Hematopoietic multipotent progenitor cell treated with erythropoietin and hydrocortisone succinate and interleukin-3 and kit ligand, for 8 days (in vitro differentiated cells): ENCODE results near the gene UBE2O.

Source experiments
- DNase-seq: peaks from one replicate; pipeline ENCODE4 v3.0.0-alpha.2; 2015

Gene UBE2O

GRCh38 chr17:76462556-76463290, 9.8 kb upstream of the UBE2O start:
- no peak for DNase-seq

DNA sequence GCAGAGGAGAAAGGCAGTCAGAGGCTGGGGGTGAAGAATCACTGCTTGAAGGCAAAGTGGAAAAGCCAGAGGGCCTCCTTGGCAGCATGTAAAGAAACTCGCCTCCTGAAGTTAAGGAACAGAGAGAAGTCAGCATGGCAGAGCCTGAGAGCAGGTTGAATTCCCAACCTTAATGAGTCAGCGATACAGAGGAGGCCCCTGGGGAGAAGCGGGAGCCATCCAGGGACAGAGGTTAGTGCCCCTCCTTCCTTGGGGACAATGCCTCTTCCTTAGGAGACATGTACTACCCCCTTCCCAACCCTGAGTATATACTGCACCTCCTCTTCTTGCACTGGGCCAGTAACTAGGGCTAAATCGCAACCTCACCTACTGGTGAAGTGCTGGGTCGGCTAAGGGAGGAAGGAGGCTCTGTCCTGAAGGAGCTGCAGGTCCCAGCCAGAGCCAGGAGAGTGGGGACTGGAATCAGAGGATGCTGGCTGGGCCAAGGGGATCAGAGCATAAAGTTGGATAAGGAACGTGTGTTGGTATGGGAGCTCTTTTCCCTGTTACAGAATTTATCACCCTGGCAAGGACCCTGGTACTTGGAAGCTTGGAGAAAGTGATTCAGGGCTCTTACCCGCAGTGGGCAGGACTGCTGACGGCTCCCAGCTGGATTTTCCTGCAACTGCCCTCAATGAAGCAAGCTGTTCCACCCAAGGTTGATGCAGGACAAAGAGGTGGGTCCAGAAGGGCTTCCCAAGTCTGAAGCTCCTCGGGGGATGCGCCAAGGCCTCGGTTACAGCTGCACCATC, 9.0 kb upstream of the UBE2O start:
- DNase-seq, result no peak

- DNase-seq, result no peak
Measured at GRCh38 chr17:76459674-76460073, 6.7 kb upstream of the UBE2O start.

DNA sequence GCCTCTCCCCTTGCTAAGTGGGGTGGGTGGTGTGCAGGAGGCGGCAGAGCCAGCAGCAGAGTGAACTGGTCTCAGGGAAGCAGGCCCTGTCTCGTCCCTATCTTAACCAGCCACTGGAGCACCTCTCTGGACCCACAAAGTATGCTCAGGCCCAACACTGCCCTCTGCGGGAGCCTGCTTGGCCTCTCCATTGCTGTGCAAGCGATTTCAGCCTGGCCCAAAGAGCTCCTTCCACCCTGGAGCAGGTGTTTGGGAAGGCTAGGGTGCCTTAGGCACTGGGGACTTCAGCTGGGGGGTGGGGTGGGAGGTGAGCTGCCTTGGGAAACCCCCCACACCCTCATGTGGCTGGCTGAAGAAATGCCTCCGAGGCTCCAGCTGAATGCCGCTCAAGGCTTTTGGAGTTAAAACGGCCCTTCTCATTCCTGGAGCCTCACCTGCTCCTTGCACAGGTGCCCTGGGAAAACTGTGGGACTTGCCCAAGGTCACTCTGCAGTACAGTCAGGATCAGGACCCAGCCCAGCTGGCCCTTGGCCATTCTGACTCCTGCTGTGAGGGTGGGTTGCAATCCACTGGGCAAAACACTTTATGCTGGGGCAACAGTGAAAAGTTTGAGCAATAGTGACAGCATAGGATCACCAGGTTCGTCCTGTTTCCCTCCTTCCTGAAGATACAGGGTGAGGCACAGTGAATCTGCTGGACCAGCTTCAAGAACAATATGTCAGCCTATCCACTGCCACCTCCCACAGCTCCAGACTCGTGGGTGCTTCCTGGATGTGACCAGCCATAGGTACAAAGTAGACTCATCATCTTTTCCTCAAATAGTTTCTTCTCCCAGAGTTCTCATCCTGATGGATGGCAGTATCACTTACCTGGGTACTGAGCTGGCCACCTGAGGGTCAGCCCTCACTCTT, 5.9 kb upstream of the UBE2O start:
- peak; percentile 78 for DNase-seq

DNA sequence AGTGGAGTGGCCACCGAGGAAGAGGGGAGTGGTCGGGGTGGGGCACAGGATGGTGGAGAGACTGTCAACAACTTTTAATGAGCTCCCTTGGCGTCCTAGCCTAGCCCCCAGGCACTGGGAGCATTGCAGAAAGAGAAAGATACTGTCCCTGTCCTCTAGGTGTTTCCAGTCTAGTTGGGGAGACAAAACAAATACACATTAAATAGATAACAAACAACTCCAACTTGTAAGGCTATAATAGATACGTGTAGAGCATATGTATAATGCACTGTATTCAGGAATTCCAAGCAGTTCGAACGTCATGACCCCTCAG, 435 bp upstream of the UBE2O start:
- DNase-seq, result no peak

GRCh38 chr17:76452127-76452659, 759 bp downstream of the UBE2O start:
- DNase-seq, result no peak

DNA sequence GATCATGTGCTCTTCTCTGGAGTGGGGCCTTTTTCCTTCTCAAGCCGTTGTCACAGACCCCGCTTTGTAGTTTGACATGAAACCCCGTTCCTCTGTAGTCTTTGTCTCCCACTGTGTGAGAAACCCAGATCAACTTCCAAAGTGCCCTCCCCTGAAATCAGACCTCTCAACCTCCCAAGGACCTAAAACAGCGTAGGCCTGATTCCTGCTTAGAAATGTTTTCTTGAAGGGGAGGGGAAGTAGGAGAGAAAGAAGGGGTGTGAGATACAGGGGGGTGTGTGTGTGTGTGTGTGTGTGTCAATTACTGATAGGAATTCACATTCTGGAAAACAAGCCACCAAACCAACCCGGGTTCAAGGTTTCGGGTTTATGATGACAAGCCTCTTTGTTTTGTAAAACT, 1.4 kb downstream of the UBE2O start:
- peak; percentile 56 for DNase-seq

- no peak for DNase-seq
Measured at GRCh38 chr17:76449126-76449525, 3.8 kb downstream of the UBE2O start.

GRCh38 chr17:76447931-76448652, 4.9 kb downstream of the UBE2O start:
- DNase-seq, result no peak

DNA sequence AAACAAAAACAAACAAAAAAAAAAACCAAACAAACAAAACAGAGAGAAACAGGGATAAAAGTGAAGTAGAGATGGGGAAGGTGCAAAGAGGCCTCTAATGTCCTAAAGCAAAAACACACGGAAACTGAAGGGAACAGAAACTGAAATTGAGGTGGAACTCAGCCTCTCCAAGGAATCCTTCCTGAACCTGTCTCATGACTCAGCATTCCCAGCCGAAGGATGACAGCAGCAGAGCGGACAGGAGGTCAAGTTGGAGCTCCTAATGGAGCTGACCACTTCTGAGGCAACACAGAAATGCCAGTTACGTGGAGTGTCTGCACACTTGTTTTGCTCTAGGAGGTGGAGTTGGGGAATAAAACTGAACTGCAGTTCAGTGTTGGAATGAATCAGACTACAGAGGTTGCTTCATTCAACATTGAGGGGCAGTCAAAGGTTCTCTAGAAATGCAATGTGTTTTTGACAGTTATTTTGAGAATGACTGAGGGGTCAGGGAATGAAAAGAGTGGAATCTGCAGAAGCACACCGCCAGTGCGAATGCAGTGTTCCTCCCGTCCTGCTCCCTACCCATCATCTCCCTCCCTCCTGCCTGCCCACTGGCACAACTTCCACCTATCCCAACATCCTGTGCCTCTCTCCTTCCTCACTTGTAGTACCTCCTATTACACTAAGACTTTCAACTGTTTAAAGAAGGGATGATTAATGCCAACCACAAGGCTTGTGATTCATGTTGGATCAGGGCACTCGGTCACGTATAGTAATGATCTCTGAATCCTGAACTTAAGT, 6.3 kb downstream of the UBE2O start:
- DNase-seq, result no peak

DNA sequence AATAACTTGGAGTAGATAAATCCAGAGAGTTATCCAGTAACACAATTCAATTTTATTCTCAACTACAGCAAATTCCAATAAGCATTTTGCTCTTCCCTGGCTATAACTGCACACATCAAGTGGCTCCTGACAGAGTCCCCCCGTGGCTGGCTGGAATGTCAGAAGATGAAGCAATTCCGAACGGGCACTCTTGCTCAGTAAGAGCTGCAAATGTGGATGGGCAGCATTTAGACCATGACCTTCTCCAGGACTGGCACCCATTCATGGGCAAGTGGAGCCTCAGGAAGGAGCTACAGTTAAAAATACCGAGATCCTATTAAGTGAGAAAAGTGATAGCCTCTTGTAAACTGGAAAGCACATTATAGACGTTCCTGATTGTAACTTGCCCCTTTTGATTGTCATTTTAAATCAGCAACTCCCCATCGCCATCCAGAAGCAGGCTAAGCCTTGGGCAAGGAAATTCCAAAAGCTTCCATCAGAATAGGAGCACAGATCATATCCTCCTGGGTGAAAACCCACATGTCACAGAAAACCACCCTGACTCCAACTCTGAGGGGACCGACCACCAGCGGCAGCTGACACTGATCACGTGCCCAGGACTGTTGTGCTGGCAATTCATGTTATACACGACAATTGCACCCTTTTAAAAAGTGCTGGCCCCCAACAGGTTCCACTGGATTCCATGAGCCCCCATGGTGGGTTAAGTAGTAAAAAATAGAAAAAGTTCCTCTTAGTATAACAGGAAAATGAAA, 7.1 kb downstream of the UBE2O start:
- no peak for DNase-seq

DNA sequence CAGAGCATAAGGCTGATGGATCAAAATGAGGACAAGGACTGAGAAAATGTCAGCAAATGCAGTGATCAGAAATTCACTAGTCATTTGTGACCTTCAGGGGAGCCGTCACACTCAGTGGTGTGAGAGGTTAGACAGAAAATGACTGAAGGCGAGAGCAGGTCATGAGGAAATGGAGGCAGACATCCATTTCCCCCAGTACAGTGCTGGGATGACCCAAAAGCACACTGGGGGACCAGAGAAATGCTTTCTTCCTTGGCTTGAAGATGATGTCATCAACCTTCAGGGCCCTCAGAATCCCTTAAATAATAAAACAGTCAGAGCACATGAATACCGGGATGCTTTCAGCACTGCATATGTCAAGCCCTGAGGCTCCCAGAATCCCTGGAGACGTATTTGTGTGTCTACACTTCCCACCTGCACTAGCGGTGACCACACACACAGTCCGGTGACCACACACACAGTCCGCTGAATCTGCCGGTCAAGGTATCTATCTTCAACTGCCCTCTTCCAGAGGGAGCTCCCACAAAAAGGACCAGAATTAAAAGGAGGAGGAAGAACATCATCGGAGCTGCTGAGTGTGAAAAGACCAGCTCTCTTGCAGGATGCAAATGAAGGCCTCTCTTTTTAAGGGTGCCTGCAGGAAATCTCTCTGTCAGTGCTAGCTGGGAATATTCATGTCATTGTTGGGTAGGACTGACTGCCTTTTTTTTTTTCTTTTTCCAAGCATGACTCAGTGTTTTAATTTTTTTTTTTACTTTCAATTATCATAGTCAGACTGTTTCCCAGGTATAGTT, 8.2 kb downstream of the UBE2O start:
- DNase-seq, result no peak

DNA sequence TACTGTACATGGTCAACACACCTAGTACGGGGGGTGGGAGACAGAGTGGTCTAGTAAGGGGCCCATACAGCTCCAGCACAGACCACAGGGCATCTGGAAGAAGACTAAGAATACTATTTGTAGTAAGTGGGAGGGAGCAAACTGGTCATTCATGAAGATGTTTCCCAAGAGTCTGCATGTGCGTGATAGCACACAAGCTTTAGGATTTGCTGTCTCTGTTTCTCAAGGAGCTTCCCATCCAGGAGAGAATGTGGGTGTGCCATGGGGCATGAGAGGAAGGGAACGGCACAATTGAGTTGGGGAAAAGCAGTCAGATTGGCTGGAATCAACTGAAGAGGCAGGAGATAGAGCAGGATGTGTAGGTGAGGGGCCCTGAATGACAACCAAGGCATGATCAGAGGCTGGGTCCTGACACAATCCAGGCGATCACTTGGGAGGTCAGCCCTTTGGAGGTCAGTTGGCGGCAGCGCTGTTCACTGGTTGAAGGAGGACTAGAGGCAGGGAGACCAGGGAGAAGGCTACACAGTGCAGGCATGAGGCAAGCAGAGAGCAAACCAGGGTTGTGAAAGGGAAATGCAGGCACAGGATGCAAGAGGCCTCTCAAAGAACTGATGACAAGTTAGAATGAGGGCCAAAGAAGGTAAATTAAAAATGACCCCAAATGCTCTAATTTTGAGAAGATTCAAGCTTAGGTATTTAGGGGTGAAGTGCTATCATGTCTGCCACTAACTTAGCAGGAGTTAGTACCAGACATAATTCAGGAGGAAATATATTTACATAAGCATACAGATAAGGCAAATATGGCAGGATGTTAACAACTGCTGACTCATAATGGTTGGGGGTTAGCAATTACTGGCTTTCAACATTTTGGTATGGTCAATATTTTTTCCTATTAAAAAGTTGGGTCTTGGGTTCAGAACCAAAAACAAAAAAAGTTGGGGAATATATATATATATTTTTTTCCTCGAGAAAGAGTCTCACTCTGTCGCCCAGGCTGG, 10.3 kb downstream of the UBE2O start:
- peak; percentile 43 for DNase-seq

DNA sequence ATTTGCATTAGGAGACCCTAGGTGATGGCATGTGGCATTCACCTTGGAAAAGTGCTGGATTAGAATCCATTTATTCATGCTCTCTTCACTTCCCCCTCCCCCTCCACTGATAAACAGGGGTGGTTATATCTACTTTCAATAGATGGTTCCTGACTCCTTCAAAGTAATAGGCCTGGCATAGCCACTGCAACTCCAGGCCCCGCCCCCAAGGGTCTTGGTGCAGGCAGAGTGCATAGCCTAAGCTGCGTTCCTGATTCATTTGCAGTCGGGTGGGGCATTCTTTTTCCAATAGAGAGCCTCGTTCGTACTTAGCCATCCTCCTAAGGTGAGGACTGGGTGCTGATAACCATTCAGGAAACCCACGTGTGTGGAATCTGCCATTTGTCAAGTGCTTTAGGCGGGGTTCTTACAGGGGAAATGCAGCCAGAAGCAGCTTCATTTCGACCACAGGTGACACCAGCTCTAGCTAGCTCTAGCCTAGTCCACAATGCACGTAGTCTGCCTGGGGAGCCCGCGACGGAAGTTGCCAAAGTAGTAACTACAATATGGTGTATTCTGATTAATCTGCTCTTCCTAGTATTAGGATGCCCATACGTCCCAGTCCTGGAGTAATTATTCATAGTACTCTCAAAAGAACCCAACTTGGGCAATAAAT, 11.1 kb downstream of the UBE2O start:
- peak; percentile 50 for DNase-seq

DNA sequence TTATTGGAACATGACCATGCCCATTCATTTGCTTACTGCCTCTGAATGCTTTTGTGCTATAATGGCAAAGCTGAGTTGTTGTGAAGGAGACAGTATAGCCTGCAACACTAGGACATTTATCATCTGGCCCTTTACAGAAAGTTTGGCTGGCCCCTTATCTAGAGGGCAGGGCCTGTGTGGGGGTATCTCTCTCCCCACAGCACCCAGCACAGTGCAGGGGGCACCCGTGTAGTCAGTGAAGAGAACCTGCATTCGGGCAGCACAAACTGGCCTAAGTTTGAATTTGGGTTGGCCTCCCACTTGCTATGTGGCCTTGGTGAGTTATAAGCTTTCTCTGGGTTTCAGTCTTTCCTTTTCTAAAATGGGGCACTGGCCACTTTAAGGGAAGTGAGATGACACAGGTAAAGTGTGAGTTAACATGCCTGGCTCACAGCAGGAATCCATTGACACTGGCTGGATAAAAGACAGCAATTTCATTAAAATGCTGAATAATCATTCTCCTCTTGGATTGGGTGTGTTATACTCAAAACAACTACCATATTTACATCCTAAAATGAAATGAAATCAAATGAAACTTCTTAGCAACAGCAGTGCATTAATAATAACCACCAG, 12.1 kb downstream of the UBE2O start:
- DNase-seq, result peak; percentile 84

- DNase-seq, result no peak
Measured at GRCh38 chr17:76439314-76439928, 13.5 kb downstream of the UBE2O start.

- no peak for DNase-seq
Measured at GRCh38 chr17:76438906-76439305, 14.0 kb downstream of the UBE2O start.
